Heart right ventricle (tissue), 16 donors: ENCODE measurements around the gene PHEX. TPM values are rescaled to one million over a fixed set of nuclear protein-coding genes. Genes with fewer than 3 reads are reported as not detected.
A peak's percentile ranks its signal among the peaks of the same experiment; 100 is the strongest.

Experiments
- ATAC-seq, 8 donors: fragments of 200-7000 bp; cut with Tn5 transposase; one replicate each; pipeline ENCODE4 v1.9.1; 2020; ENCODE audit warnings: mild to moderate bottlenecking in 8 of 8, moderate library complexity in 8 of 8, moderate number of reproducible peaks in 1 of 8
- DNase-seq, 2 donors: peaks; one replicate each; pipeline ENCODE4 v3.0.0-alpha.2; 2020
- H3K27ac ChIP-seq, 10 donors: fragments of 200-600 bp; sonication (generic) in 2 of 10; one replicate each; pipeline versions ENCODE4 v1.5.0 to v1.8.0; 2020 to 2022; ENCODE audit warnings: mild to moderate bottlenecking in 3 of 10
- H3K27me3 ChIP-seq, 7 donors: fragments of 200-600 bp; one replicate each; pipeline ENCODE4 v1.8.0; 2021 to 2022; ENCODE audit warnings: mild to moderate bottlenecking in 2 of 7
- H3K36me3 ChIP-seq, 9 donors: fragments of 200-600 bp; sonication (generic) in 1 of 9; one replicate each; pipeline versions ENCODE4 v1.5.0 to v1.8.0; 2020 to 2022; ENCODE audit warnings: mild to moderate bottlenecking in 2 of 9
- H3K4me1 ChIP-seq, 9 donors: fragments of 200-600 bp; sonication (generic) in 1 of 9; one replicate each; pipeline versions ENCODE4 v1.5.0 to v1.8.0; 2020 to 2022; ENCODE audit warnings: mild to moderate bottlenecking in 4 of 9
- H3K4me3 ChIP-seq, 10 donors: fragments of 200-600 bp; sonication (generic) in 2 of 10; one replicate each; pipeline versions ENCODE4 v1.5.0 to v1.8.0; 2020 to 2022; ENCODE audit warnings: mild to moderate bottlenecking in 7 of 10, moderate library complexity in 2 of 10
- H3K9me3 ChIP-seq, 11 donors: fragments of 200-600 bp in 10 of 11; sonication (generic) in 2 of 11; one replicate each; pipeline versions ENCODE4 v1.5.0 to v1.8.0; 2013 to 2022; ENCODE audit warnings: mild to moderate bottlenecking in 2 of 11, control low read depth in 1 of 11, moderate library complexity in 1 of 11
- WGBS, 2 donors: extraction: QIAGEN DNeasy Blood & Tissue Kit; methylation state at CpG; one replicate each; pipeline ENCODE4 v1.1.7; 2013; ENCODE audit warnings: inconsistent platforms in 1 of 2; 5-methylcytosine and 5-hydroxymethylcytosine counted together
- intact Hi-C, 10 donors: fragments of 100-400 bp; cut with DNase I; formaldehyde crosslinking; loops; one replicate each; pipeline versions ENCODE4 v1.11.1 to v1.14.2; 2022
- polyA plus RNA-seq, 2 donors: library from polyadenylated mRNA; stranded (reverse); fragments of 200-250 nt; gene quantifications; one replicate each; pipeline ENCODE4 v1.2.3, GENCODE V29; 2013
- total RNA-seq, 10 donors: library from RNA; stranded (reverse); fragmentation: NEBNext Ultra II Directional in 3 of 10; extraction: Animal tissue kit (Norgen Biotek cat#: 25700) in 3 of 10; gene quantifications; one replicate each; pipeline versions ENCODE4 v1.2.1 to v1.2.4, GENCODE V29; 2021 to 2023
- TF ChIP-seq, protein P1 (sequence below), 9 donors: fragments of 200-600 bp; sonication (generic) in 2 of 9; IDR thresholded peaks; one replicate each; pipeline versions ENCODE4 v1.5.0 to v1.8.0; 2021 to 2022; ENCODE audit warnings: antibody characterized with exemption in 9 of 9, mild to moderate bottlenecking in 5 of 9, moderate library complexity in 1 of 9
- donor health status: Arrhythmogenic right ventricular cardiomyopathy.
- donor health status: ischemic (EF 13 %, LVEDD 7.1; RV severe dilation, severe dysfunction).
- donor health status: healthy with polysubstance abuse.
- donor health status: DM: no; HTN: yes; CAD: no.
- donor health status: DM: no; HTN: no; CAD: no.
- donor health status: ischemic (EF 25% LVEDD 6.9; RV normal size, moderate dysfunction).
- donor health status: ischemic (EF 25% LVEDD 5.7; RV mildly dilated, moderate dysfunction).
- donor health status: healthy.
- donor health status: DM: yes; HTN: yes; CAD: no.
- donor health status: Ischemic cardiomyopathy.
- donor health status: ischemic (EF 35%, LVEDD 5.7; RV mildly dilated, moderate dysfunction).
- donor health status: nonischemic (EF 11% LVEDD 7.7; RV severe dilation, severe dysfunction).
- donor health status: DM: yes; HTN: yes; CAD: no.
- donor health status: PGD.
- donor health status: ischemic (EF 29% LVEDD 5.4; RV normal size, mild dysfunction).
- donor health status: nonischemic (EF 23%, LVEDD 6.1; RV moderate dilation, normal function).

PHEX gene
- total and polyA plus RNA-seq, 12 donors = 0.01 to 0.36 (median 0.18) TPM; not detected in 3

GRCh38 chrX:22081475-22082092, 49.5 kb downstream of the PHEX start:
- Histone ChIP-seq H3K27me3 (peaks cover 0 to 5% (median 0%) of the 10 kb centered on the region in 7 donors), H3K4me3 (no peak overlapping the region), H3K36me3 (no peaks in the 10 kb centered on the region), H3K27ac (no peak overlapping the region), H3K4me1 (no peaks in the 10 kb centered on the region), H3K9me3 (no peaks in the 10 kb centered on the region)
- 48 to 60% methylated on average over 7 of the region's 7 CpGs for WGBS, 2 donors
- ATAC-seq (peak in 2 of 8 donors; percentile 42 to 57), DNase-seq (peak; percentile 18 to 36)
- intact Hi-C loops = no loop called here
- TF ChIP-seq, protein P1, sequence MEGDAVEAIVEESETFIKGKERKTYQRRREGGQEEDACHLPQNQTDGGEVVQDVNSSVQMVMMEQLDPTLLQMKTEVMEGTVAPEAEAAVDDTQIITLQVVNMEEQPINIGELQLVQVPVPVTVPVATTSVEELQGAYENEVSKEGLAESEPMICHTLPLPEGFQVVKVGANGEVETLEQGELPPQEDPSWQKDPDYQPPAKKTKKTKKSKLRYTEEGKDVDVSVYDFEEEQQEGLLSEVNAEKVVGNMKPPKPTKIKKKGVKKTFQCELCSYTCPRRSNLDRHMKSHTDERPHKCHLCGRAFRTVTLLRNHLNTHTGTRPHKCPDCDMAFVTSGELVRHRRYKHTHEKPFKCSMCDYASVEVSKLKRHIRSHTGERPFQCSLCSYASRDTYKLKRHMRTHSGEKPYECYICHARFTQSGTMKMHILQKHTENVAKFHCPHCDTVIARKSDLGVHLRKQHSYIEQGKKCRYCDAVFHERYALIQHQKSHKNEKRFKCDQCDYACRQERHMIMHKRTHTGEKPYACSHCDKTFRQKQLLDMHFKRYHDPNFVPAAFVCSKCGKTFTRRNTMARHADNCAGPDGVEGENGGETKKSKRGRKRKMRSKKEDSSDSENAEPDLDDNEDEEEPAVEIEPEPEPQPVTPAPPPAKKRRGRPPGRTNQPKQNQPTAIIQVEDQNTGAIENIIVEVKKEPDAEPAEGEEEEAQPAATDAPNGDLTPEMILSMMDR (IDR thresholded peaks at IDR 0.05) = peak; percentile 25 to 73 (median 53)

DNA sequence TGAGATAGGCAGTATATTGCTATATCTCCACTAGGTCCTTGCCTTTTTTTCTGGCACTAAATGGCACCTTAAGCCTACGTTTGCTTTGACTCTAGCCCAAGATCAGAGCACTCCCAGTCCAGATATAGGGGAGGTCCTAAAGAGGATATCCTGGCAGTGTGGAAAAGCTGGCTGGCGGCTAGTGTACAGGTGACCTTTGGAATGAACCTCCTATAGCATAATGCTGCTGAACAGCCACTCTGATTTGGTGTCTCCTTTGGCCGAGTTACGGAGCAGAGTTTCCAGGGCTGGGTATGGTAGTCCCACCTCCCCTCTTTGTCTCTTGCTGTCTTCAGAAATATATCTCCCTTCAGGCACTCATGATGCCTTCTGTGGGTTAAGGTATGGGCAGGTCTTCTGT, 53.9 kb downstream of the PHEX start:
- ATAC-seq (no peak), DNase-seq (no peak)
- intact Hi-C loops = no loop called here
- peaks cover 0 to 8% (median 0%) of the 10 kb centered on the region in 7 donors for H3K27me3 ChIP-seq
- H3K4me3 ChIP-seq = no peak overlapping the region
- no peak overlapping the region for H3K27ac ChIP-seq
- TF ChIP-seq, protein P1 (IDR thresholded peaks at IDR 0.05) = no peak
- H3K36me3 ChIP-seq = no peaks in the 10 kb centered on the region
- no peaks in the 10 kb centered on the region for H3K4me1 ChIP-seq
- no peaks in the 10 kb centered on the region for H3K9me3 ChIP-seq
- 77 to 87% methylated on average over 4 of the region's 4 CpGs for WGBS, 2 donors

GRCh38 chrX:22087011-22087557, 55.0 kb downstream of the PHEX start:
- no peak overlapping the region for H3K27ac ChIP-seq
- intact Hi-C loops = no loop called here
- WGBS, 2 donors = 76 to 80% methylated on average over 3 of the region's 3 CpGs
- H3K9me3 ChIP-seq = no peaks in the 10 kb centered on the region
- DNase-seq (no peak), ATAC-seq (no peak)
- H3K36me3 ChIP-seq = no peaks in the 10 kb centered on the region
- no peaks in the 10 kb centered on the region for H3K4me1 ChIP-seq
- TF ChIP-seq, protein P1 (IDR thresholded peaks at IDR 0.05) = no peak
- peaks cover 0 to 6% (median 0%) of the 10 kb centered on the region in 7 donors for H3K27me3 ChIP-seq
- no peak overlapping the region for H3K4me3 ChIP-seq

GRCh38 chrX:22088326-22088725, 56.2 kb downstream of the PHEX start:
- intact Hi-C loops = no loop called here
- ATAC-seq (no peak), DNase-seq (no peak)
- Histone ChIP-seq H3K4me3 (no peak overlapping the region), H3K4me1 (peaks cover 0 to 3% (median 0%) of the 10 kb centered on the region in 9 donors), H3K27ac (no peak overlapping the region), H3K36me3 (no peaks in the 10 kb centered on the region), H3K9me3 (no peaks in the 10 kb centered on the region), H3K27me3 (peaks cover 0 to 6% (median 0%) of the 10 kb centered on the region in 7 donors)
- WGBS, 2 donors = 85 to 95% methylated on average over 4 of the region's 4 CpGs
- TF ChIP-seq, protein P1 (IDR thresholded peaks at IDR 0.05) = no peak
